ENCODE data around the gene ATP4B. TPM values are rescaled to one million over a fixed set of nuclear protein-coding genes. Genes with fewer than 3 reads are reported as not detected.
"Not testable (repeated sequence)": the region's sequence is repeated elsewhere in the genome, so short reads cannot be mapped to it uniquely, and the experiment has no call there.

Gene ATP4B
- total RNA-seq, 1 donor from 2014 or later, result not detected

- DNase-seq (ENCODE audit: low spot score), result no peak
- no peak for ATAC-seq
Measured at GRCh38 chr13:113627136-113627535, 30.9 kb downstream of the ATP4B start.

GRCh38 chr13:113625965-113626721 lies 31.9 kb downstream of the ATP4B start:
- ATAC-seq (no peak), DNase-seq (ENCODE audit: low spot score) (no peak)

- not testable (repeated sequence) for DNase-seq (ENCODE audit: low spot score); ATAC-seq
Measured at GRCh38 chr13:113624640-113625304, 33.2 kb downstream of the ATP4B start.

- DNase-seq (ENCODE audit: low spot score) (no peak), ATAC-seq (no peak)
Measured at GRCh38 chr13:113624235-113624587, 33.8 kb downstream of the ATP4B start.

- ATAC-seq (no peak), DNase-seq (ENCODE audit: low spot score) (no peak)
Measured at GRCh38 chr13:113623491-113624234, 34.3 kb downstream of the ATP4B start.

- peak; percentile 86 for ATAC-seq
Measured at GRCh38 chr13:113622791-113623490, 35.1 kb downstream of the ATP4B start.

GRCh38 chr13:113621986-113622550 lies 35.9 kb downstream of the ATP4B start:
- not testable (repeated sequence) for ATAC-seq; DNase-seq (ENCODE audit: low spot score)

More at GRCh38 chr13:113622791-113623490, 35.1 kb downstream of the ATP4B start:
- peak; percentile 76 for DNase-seq (ENCODE audit: low spot score)

- not testable (repeated sequence) for DNase-seq (ENCODE audit: low spot score); ATAC-seq
Measured at GRCh38 chr13:113621498-113621897, 36.5 kb downstream of the ATP4B start.

GRCh38 chr13:113621046-113621445 lies 37.0 kb downstream of the ATP4B start:
- ATAC-seq, result no peak
- DNase-seq (ENCODE audit: low spot score), result no peak

GRCh38 chr13:113620036-113620796 lies 37.8 kb downstream of the ATP4B start:
- DNase-seq (ENCODE audit: low spot score) (no peak), ATAC-seq (peak; percentile 9)

GRCh38 chr13:113618455-113618854 lies 39.5 kb downstream of the ATP4B start:
- DNase-seq (ENCODE audit: low spot score), result no peak

GRCh38 chr13:113617961-113618360 lies 40.0 kb downstream of the ATP4B start:
- ATAC-seq (no peak), DNase-seq (ENCODE audit: low spot score) (no peak)

More at GRCh38 chr13:113618455-113618854, 39.5 kb downstream of the ATP4B start:
- ATAC-seq, result no peak

GRCh38 chr13:113616991-113617749 lies 40.8 kb downstream of the ATP4B start:
- ATAC-seq, result no peak
- no peak for DNase-seq (ENCODE audit: low spot score)

- ATAC-seq (no peak), DNase-seq (ENCODE audit: low spot score) (no peak)
Measured at GRCh38 chr13:113616281-113616906, 41.6 kb downstream of the ATP4B start.

- no peak for ATAC-seq
- DNase-seq (ENCODE audit: low spot score), result no peak
Measured at GRCh38 chr13:113613789-113614379, 44.1 kb downstream of the ATP4B start.

- ATAC-seq (no peak), DNase-seq (ENCODE audit: low spot score) (no peak)
Measured at GRCh38 chr13:113612607-113613006, 45.4 kb downstream of the ATP4B start.

- ATAC-seq, result no peak
- DNase-seq (ENCODE audit: low spot score), result no peak
Measured at GRCh38 chr13:113611996-113612395, 46.0 kb downstream of the ATP4B start.

- ATAC-seq (no peak), DNase-seq (ENCODE audit: low spot score) (no peak)
Measured at GRCh38 chr13:113610266-113610665, 47.7 kb downstream of the ATP4B start.
